VCaP (cell line): ENCODE results near the gene CDK5R1.

Experiments used
- H3K27ac ChIP-seq: fragments of 450-650 bp; 2 replicates; pipeline ENCODE4 v1.5.1; 2017
- TF ChIP-seq, protein P1 (sequence below): fragments of 450-650 bp; conservative IDR thresholded peaks from 2 replicates; pipeline ENCODE4 v1.5.1; 2017; ENCODE audit warnings: mild to moderate bottlenecking, moderate library complexity

The CDK5R1 gene

GRCh38 chr17:32527146-32527545 lies 40.4 kb downstream of the CDK5R1 start:
- TF ChIP-seq, protein P1, sequence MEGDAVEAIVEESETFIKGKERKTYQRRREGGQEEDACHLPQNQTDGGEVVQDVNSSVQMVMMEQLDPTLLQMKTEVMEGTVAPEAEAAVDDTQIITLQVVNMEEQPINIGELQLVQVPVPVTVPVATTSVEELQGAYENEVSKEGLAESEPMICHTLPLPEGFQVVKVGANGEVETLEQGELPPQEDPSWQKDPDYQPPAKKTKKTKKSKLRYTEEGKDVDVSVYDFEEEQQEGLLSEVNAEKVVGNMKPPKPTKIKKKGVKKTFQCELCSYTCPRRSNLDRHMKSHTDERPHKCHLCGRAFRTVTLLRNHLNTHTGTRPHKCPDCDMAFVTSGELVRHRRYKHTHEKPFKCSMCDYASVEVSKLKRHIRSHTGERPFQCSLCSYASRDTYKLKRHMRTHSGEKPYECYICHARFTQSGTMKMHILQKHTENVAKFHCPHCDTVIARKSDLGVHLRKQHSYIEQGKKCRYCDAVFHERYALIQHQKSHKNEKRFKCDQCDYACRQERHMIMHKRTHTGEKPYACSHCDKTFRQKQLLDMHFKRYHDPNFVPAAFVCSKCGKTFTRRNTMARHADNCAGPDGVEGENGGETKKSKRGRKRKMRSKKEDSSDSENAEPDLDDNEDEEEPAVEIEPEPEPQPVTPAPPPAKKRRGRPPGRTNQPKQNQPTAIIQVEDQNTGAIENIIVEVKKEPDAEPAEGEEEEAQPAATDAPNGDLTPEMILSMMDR, result no peak
- H3K27ac ChIP-seq, result no peak overlapping the region

DNA sequence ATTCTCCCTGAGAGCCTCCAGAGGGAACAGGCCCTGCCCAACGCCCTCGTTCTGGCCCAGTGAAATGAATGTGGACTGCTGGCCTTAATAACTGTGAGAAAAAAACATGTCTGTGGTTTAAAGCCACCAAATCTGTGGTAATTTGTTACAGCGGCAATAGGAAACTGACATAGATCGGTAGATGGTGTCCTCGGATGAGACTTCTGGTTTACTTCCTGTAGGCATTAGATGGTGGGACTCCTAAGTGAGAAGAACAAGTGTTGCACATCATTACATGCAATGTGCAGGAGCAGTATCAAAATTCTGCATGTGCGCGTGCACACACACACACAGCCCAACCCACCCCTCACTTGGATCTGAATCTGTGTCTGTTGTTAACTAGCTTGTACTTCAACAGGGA lies 42.0 kb downstream of the CDK5R1 start:
- H3K27ac ChIP-seq, result no peak overlapping the region
- TF ChIP-seq, protein P1, result no peak

DNA sequence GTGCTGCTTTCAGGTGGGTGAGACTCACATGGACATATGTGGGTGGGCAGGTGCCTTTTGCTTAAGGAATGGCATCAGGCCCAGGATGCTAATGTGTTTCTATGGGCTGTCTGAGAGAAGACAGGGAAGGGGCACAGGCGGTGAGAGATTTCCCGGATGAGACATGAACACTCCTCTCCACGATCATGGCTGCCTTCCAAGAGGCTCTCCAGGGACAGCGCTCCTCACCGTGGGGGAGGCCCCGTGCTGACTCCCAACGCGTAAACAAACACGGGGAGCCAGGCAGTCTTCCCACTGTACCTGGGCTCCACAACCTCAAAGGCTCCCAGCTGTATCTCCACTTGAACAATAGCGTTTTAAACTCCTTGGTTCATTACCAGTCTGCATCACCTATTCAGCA lies 42.8 kb downstream of the CDK5R1 start:
- TF ChIP-seq, protein P1, result no peak
- H3K27ac ChIP-seq, result no peak overlapping the region

- H3K27ac ChIP-seq, result no peak overlapping the region
- TF ChIP-seq, protein P1, result no peak
Observed at GRCh38 chr17:32533296-32533695, 46.5 kb downstream of the CDK5R1 start.

- no peak overlapping the region for H3K27ac ChIP-seq
- TF ChIP-seq, protein P1, result no peak
Observed at GRCh38 chr17:32536736-32537643, 50.2 kb downstream of the CDK5R1 start.
